HFF-Myc (cell line): ENCODE data around the gene ITIH3.

Experiments used
- DNase-seq: peaks from one replicate; pipeline ENCODE4 v3.0.0-alpha.2; 2011; ENCODE audit warnings: low read depth; ENCODE audit errors: extremely low read depth
- H3K4me3 ChIP-seq: replicated peaks from 2 replicates; pipeline ENCODE4 v1.5.1; 2011; ENCODE audit warnings: low read depth, mild to moderate bottlenecking, control low read depth, low read length
- TF ChIP-seq, protein P1 (sequence below): IDR thresholded peaks from 2 replicates; pipeline ENCODE4 v1.5.1; 2012; ENCODE audit warnings: mild to moderate bottlenecking, low read depth, low read length, control low read depth; ENCODE audit errors: missing control alignments

Gene ITIH3

DNA sequence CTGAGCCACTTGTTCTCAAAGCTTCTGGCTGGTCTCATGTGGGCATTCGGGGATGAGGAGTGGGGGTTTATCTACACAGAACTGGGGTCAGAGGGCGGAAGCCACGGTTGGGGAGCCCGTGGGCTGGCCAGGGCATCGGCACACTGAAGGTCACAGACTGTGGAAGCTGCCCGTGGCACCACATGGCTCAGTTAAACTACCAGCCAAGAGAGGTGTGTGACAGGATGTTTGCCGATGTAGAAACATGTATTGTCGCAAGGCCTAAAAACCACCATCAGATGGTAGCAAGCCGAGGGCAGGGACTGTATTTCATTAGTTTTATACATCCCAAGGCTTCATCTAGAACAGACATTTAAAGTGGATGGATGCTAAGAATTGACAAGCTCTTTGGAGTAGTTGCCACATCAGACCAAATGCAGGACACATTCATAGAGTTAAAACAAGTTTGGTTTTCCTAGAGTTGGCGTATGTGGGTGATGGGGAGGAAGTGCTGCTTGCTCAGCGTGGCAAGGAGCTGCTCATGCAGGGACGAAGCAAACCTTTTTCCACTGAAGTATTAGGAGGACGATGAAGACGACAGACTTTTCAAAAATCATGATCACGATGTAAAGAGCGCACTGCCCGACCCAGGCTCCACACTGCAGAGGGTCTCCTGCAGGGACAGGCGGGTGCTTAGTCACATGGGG, 49.8 kb downstream of the ITIH3 start:
- no peak overlapping the region for H3K4me3 ChIP-seq
- TF ChIP-seq, protein P1, sequence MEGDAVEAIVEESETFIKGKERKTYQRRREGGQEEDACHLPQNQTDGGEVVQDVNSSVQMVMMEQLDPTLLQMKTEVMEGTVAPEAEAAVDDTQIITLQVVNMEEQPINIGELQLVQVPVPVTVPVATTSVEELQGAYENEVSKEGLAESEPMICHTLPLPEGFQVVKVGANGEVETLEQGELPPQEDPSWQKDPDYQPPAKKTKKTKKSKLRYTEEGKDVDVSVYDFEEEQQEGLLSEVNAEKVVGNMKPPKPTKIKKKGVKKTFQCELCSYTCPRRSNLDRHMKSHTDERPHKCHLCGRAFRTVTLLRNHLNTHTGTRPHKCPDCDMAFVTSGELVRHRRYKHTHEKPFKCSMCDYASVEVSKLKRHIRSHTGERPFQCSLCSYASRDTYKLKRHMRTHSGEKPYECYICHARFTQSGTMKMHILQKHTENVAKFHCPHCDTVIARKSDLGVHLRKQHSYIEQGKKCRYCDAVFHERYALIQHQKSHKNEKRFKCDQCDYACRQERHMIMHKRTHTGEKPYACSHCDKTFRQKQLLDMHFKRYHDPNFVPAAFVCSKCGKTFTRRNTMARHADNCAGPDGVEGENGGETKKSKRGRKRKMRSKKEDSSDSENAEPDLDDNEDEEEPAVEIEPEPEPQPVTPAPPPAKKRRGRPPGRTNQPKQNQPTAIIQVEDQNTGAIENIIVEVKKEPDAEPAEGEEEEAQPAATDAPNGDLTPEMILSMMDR = no peak
- DNase-seq = no peak

DNA sequence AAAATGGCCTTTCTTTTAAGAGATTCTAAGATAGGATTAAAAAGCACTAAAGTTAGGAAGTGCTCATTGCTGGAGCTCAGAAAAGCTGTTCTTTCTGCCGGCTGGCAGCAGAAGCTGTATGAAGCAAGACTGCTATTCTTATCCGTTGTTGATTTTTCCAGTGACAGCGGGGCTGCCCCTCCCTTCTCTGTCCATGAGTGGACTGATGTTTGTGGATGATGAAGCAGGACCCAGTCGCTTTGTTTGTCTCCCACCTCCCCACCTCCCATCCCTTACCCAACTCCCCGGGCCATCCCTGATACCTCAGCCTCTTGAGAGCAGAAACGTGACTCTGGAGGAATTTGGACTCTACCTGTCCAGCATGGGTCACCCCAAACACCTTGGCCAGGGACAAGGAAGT, 50.6 kb downstream of the ITIH3 start:
- TF ChIP-seq, protein P1 = no peak
- no peak for DNase-seq
- H3K4me3 ChIP-seq = no peak overlapping the region

DNA sequence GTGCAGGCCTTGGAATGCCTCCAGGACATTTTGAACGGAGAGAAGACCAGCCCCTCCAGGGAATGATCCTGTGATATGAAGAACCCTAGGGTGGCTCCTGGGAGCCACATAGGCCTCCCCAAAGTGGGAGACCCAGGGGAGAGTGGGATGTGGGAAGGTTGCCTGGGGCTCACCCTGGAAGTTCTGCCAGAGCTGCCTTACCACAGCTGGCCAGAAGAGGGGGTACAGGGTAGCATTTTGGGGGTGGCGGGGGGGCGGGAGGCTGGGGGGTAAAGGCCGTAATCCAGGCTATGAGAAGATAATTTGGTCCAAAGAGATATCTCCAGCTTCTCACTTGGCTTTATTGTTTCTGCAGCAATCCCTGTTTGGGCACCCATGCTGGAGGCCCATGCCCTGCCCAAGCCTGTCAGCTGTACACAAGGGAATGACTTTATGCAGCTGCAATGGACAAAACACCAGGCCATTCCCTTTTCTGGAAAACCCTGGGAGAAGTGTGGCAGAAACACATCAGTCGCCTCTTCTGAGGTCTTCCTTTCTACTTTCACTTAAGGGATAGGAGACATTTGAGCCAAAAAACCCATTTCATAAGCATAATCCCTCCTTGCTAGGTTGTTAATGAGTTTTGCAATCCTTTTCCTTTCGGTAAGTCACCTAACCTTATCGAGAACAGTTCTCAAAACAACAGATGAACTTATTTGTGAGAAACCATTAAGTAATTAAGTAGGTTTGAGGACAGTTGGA, 51.3 kb downstream of the ITIH3 start:
- TF ChIP-seq, protein P1 = peak; percentile 24

DNA sequence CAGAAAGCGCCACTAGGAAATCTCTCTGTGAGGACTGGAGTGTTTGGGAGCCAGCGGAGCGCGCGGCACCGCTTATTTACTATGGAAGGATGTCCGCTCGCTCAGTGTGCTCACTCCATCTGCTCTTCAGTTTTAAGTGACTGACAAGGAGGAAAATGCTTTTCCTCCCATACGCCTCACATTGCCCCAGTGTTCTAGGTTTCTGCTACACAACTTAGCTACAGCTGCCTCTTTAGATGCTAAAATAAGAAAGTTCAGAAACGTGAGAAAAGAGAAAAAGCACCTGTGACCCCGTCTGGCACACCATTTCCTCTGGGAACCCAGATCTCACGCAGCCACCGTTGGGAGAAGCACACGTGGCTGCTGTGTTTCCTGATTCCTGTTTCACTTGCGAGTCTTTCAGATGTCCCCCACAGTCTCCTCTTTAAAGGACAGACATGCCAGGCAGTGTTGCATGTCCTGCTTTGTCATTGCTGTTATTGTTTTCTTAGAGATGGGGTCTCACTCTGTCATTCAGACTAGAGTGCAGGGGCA, 51.9 kb downstream of the ITIH3 start:
- no peak overlapping the region for H3K4me3 ChIP-seq
- TF ChIP-seq, protein P1 = no peak
- no peak for DNase-seq

More for the DNA sequence above, 51.3 kb downstream of the ITIH3 start:
- H3K4me3 ChIP-seq = no peak overlapping the region
- DNase-seq = no peak

DNA sequence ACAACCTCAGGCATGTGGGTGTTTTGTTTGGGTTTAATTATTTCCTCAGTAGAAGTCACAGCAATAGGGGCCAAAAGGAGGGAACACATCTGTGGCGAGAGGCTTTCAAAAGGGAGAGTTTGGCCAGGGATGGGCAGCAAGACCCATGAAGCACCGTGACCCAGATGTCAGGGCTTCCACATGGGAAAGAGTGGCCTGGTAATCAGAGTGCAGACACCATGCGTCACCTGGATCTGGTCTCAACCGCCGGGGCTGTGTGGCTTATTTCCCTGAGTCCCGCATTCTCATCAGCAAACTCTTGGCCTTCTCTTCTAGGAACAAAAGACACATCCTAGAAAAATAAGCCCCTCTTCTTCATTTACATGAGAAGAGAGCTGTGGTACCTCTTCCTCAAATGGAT, 52.6 kb downstream of the ITIH3 start:
- no peak overlapping the region for H3K4me3 ChIP-seq
- TF ChIP-seq, protein P1 = no peak
- DNase-seq = no peak

DNA sequence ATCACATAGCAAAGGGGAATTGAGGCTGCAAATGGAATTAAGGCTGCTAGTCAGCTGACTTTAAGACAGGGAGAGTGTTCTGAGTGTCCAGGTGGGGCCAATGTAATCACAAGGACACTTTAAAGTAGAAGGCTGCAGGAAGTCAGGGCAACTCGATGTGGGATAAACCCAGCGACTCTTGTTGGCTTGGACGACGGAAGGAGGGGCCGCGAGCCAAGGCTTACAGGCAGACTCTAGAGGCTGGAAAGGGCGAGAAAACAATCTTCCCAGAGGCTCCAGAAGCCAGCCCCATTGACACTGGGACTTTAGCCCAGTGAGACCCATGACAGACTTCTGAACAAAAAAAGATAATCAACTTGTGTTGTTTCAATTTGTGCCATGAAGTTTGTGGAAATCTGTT, 53.1 kb downstream of the ITIH3 start:
- H3K4me3 ChIP-seq = no peak overlapping the region
- TF ChIP-seq, protein P1 = no peak
- no peak for DNase-seq
